ENCODE measurements around the gene CTNND1. TPM values are rescaled to one million over a fixed set of nuclear protein-coding genes. Genes with fewer than 3 reads are reported as not detected.

CTNND1 gene
- total RNA-seq, 2 donors from 2014 or later, result 95.3 to 119 TPM

- TF ChIP-seq, protein P1, sequence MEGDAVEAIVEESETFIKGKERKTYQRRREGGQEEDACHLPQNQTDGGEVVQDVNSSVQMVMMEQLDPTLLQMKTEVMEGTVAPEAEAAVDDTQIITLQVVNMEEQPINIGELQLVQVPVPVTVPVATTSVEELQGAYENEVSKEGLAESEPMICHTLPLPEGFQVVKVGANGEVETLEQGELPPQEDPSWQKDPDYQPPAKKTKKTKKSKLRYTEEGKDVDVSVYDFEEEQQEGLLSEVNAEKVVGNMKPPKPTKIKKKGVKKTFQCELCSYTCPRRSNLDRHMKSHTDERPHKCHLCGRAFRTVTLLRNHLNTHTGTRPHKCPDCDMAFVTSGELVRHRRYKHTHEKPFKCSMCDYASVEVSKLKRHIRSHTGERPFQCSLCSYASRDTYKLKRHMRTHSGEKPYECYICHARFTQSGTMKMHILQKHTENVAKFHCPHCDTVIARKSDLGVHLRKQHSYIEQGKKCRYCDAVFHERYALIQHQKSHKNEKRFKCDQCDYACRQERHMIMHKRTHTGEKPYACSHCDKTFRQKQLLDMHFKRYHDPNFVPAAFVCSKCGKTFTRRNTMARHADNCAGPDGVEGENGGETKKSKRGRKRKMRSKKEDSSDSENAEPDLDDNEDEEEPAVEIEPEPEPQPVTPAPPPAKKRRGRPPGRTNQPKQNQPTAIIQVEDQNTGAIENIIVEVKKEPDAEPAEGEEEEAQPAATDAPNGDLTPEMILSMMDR (IDR thresholded peaks at IDR 0.05), result no peak
- Histone ChIP-seq H3K27me3 (replicated peaks; ENCODE audit: insufficient read depth) (no peaks in the 10 kb centered on the region), H3K36me3 (no peaks in the 10 kb centered on the region), H3K4me3 (peak overlapping the region; percentile 57), H3K9me3 (no peaks in the 10 kb centered on the region), H3K4me1 (ENCODE audit: control insufficient read depth in 1 of 2, low read depth in 2 of 2) (peaks cover 76 to 94% of the 10 kb centered on the region in 2 donors), H3K27ac (peak overlapping the region; percentile 70 to 87)
- ATAC-seq (ENCODE audit: insufficient number of reproducible peaks, low FRiP score, low read depth), result no peak
- DNase-seq (ENCODE audit: low spot score), result no peak
Measured at GRCh38 chr11:57776577-57777210, 15.1 kb downstream of the CTNND1 start.

- Histone ChIP-seq H3K9me3 (no peaks in the 10 kb centered on the region), H3K36me3 (no peaks in the 10 kb centered on the region), H3K4me3 (peak overlapping the region; percentile 42), H3K27ac (peak overlapping the region; percentile 70 to 87), H3K4me1 (ENCODE audit: control insufficient read depth in 1 of 2, low read depth in 2 of 2) (peaks cover 71 to 87% of the 10 kb centered on the region in 2 donors), H3K27me3 (replicated peaks; ENCODE audit: insufficient read depth) (no peaks in the 10 kb centered on the region)
- DNase-seq (ENCODE audit: low spot score), result no peak
- ATAC-seq (ENCODE audit: insufficient number of reproducible peaks, low FRiP score, low read depth), result no peak
- TF ChIP-seq, protein P1 (IDR thresholded peaks at IDR 0.05), result no peak
Measured at GRCh38 chr11:57777969-57778317, 16.3 kb downstream of the CTNND1 start.

- peak; percentile 64 for DNase-seq (ENCODE audit: low spot score)
- TF ChIP-seq, protein P1 (IDR thresholded peaks at IDR 0.05), result no peak
- H3K4me1 ChIP-seq (ENCODE audit: control insufficient read depth in 1 of 2, low read depth in 2 of 2), result peaks cover 67 to 82% of the 10 kb centered on the region in 2 donors
- no peaks in the 10 kb centered on the region for H3K27me3 ChIP-seq (replicated peaks; ENCODE audit: insufficient read depth)
- H3K9me3 ChIP-seq, result no peaks in the 10 kb centered on the region
- H3K4me3 ChIP-seq, result peak overlapping the region; percentile 42
- ATAC-seq (ENCODE audit: insufficient number of reproducible peaks, low FRiP score, low read depth), result peak; percentile 85
- H3K36me3 ChIP-seq, result no peaks in the 10 kb centered on the region
- H3K27ac ChIP-seq, result peak overlapping the region; percentile 70 to 87
Measured at GRCh38 chr11:57778318-57779037, 16.9 kb downstream of the CTNND1 start.

DNA sequence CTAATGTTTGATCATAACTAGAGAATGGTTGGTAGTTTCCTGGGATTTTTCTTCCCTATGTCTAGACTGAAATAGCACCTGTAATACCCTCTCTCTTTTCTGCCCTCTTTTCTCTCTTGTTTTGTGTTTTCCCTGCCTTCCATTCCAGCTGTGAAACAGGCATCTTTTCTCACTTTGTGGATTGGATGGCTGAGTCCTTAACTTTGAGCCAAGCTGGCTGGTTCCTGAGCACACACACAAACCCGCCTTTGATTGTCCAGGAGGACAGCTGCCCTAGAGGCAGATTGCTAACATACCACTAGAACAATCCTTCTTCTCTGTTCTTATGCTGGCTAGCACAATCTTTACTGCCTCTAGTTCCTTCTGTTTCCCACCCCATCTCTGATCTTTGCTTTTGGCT, 17.7 kb downstream of the CTNND1 start:
- Histone ChIP-seq H3K4me3 (peak overlapping the region; percentile 42), H3K36me3 (no peaks in the 10 kb centered on the region), H3K27me3 (replicated peaks; ENCODE audit: insufficient read depth) (no peaks in the 10 kb centered on the region), H3K9me3 (no peaks in the 10 kb centered on the region), H3K4me1 (ENCODE audit: control insufficient read depth in 1 of 2, low read depth in 2 of 2) (peaks cover 62 to 81% of the 10 kb centered on the region in 2 donors), H3K27ac (peak overlapping the region; percentile 70 to 87)
- ATAC-seq (ENCODE audit: insufficient number of reproducible peaks, low FRiP score, low read depth) (no peak), DNase-seq (ENCODE audit: low spot score) (no peak)
- TF ChIP-seq, protein P1 (IDR thresholded peaks at IDR 0.05), result no peak

DNA sequence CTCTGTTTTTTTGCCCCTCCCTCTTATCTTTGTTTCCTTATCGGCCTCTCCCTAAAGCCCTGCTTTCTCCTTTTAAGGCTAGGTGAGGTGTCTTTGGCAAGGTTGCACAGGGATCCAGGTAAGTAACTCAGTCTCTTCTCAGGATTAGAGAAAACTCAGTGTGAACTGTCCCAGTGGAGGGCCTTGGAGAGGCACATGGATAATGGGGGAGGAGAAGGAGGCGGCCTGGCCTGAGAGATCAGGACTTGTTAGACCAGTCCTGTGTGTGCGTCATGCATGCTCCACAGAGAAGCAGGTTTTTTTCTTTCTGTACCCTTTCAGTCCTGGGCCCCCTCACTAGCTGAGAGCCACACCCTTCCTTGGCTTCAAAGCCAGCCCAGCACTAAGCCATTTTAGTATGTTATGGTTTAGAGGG, 19.9 kb downstream of the CTNND1 start:
- Histone ChIP-seq H3K4me3 (no peak overlapping the region), H3K9me3 (no peaks in the 10 kb centered on the region), H3K27me3 (replicated peaks; ENCODE audit: insufficient read depth) (no peaks in the 10 kb centered on the region), H3K27ac (peak overlapping the region in 1 of 2 donors; percentile 19), H3K4me1 (ENCODE audit: control insufficient read depth in 1 of 2, low read depth in 2 of 2) (peaks cover 46 to 82% of the 10 kb centered on the region in 2 donors), H3K36me3 (no peaks in the 10 kb centered on the region)
- ATAC-seq (ENCODE audit: insufficient number of reproducible peaks, low FRiP score, low read depth), result no peak
- TF ChIP-seq, protein P1 (IDR thresholded peaks at IDR 0.05), result no peak
- no peak for DNase-seq (ENCODE audit: low spot score)
